Loucy (cell line): Measurements from ENCODE around the gene TTC32.

Experiments used
- H2AFZ ChIP-seq: fragments of 200-600 bp; sonication (generic); 2 replicates; pipeline ENCODE4 v1.6.0; 2016; ENCODE audit warnings: antibody characterized with exemption, mild to moderate bottlenecking, low read length, moderate library complexity
- H3F3A ChIP-seq: fragments of 200-600 bp; 2 replicates; pipeline ENCODE4 v1.6.0; 2016; ENCODE audit warnings: antibody characterized with exemption, low read depth, mild to moderate bottlenecking
- H3K27me3 ChIP-seq: fragments of 200-600 bp; sonication (generic); 2 replicates; pipeline ENCODE4 v1.6.1; 2014; ENCODE audit warnings: low read length, mild to moderate bottlenecking; ENCODE audit not compliant: insufficient read depth, poor library complexity, severe bottlenecking
- H3K36me3 ChIP-seq: fragments of 200-600 bp; sonication (generic); 2 replicates; pipeline ENCODE4 v1.6.1; 2016; ENCODE audit warnings: low read length; ENCODE audit not compliant: insufficient read depth
- H3K4me1 ChIP-seq: fragments of 200-600 bp; sonication (generic); 2 replicates; pipeline ENCODE4 v1.5.1; 2014; ENCODE audit warnings: low read length, mild to moderate bottlenecking; ENCODE audit not compliant: insufficient read depth, poor library complexity, severe bottlenecking
- H3K4me2 ChIP-seq: fragments of 200-600 bp; sonication (generic); 2 replicates; pipeline ENCODE4 v1.6.0; 2014; ENCODE audit warnings: antibody characterized with exemption, low read length, low read depth, mild to moderate bottlenecking; ENCODE audit not compliant: poor library complexity, severe bottlenecking
- H3K4me3 ChIP-seq: fragments of 200-600 bp; sonication (generic); 2 replicates; pipeline ENCODE4 v1.5.1; 2014; ENCODE audit warnings: low read length, mild to moderate bottlenecking, mixed read lengths; ENCODE audit not compliant: poor library complexity, severe bottlenecking
- H3K79me2 ChIP-seq: fragments of 200-600 bp; sonication (generic); 2 replicates; pipeline ENCODE4 v1.6.1; 2014; ENCODE audit warnings: low read length; ENCODE audit not compliant: insufficient read depth
- H3K9ac ChIP-seq: fragments of 200-600 bp; sonication (generic); 2 replicates; pipeline ENCODE4 v1.6.0; 2014; ENCODE audit warnings: mild to moderate bottlenecking, low read depth, low read length, moderate library complexity; ENCODE audit not compliant: poor library complexity, severe bottlenecking
- H3K9me2 ChIP-seq: fragments of 200-600 bp; sonication (generic); replicated peaks from 2 replicates; pipeline ENCODE4 v1.6.1; 2016; ENCODE audit warnings: low read depth, low read length, mixed read lengths
- H3K9me3 ChIP-seq: fragments of 200-600 bp; sonication (generic); 2 replicates; pipeline ENCODE4 v1.6.1; 2014; ENCODE audit warnings: mild to moderate bottlenecking, antibody characterized with exemption, low read length, low read depth; ENCODE audit not compliant: insufficient read depth
- H4K20me1 ChIP-seq: fragments of 200-600 bp; sonication (generic); 2 replicates; pipeline ENCODE4 v1.6.0; 2014; ENCODE audit warnings: antibody characterized with exemption, low read length, mild to moderate bottlenecking; ENCODE audit not compliant: insufficient read depth, poor library complexity, severe bottlenecking
- CTCF ChIP-seq: fragments of 200-600 bp; sonication (generic); conservative IDR thresholded peaks from 2 replicates; pipeline ENCODE4 v1.5.1; 2014; ENCODE audit warnings: mild to moderate bottlenecking, antibody characterized with exemption, low read length
- EZH2phosphoT487 ChIP-seq: fragments of 200-600 bp; IDR thresholded peaks from 2 replicates; pipeline ENCODE4 v1.6.1; 2018; ENCODE audit warnings: antibody characterized with exemption, mild to moderate bottlenecking, moderate library complexity, borderline replicate concordance

Gene TTC32

DNA sequence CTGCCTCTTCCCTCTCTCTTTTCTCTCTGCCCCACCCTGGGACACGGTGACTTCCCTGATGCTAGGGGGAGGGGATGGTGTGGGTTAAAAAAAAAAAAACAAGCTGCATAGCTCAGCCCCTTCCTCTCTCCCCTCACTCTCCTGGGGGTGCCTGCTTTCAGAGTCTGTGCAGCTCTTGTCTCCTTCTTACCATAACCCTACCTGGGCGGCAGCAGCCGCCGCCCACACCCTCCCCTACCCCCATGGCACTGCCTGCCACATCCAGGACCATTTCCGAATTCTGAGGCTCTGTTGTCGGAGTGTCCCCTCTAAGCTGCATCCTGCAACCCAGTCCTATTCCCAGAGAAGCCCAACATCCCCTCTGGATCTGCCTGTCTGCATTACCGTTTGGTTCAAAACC, 16.0 kb downstream of the TTC32 start:
- H4K20me1 ChIP-seq: no peaks in the 10 kb centered on the region
- no peaks in the 10 kb centered on the region for H3K36me3 ChIP-seq
- no peaks in the 10 kb centered on the region for H3K9me3 ChIP-seq
- TF ChIP-seq EZH2phosphoT487: no peak
- TF ChIP-seq CTCF: no peak
- no peaks in the 10 kb centered on the region for H3F3A ChIP-seq
- H2AFZ ChIP-seq: no peak overlapping the region
- no peak overlapping the region for H3K9ac ChIP-seq
- no peaks in the 10 kb centered on the region for H3K4me1 ChIP-seq
- no peak overlapping the region for H3K4me3 ChIP-seq
- no peaks in the 10 kb centered on the region for H3K27me3 ChIP-seq
- H3K4me2 ChIP-seq: no peak overlapping the region
- H3K9me2 ChIP-seq: no peaks in the 10 kb centered on the region
- H3K79me2 ChIP-seq: no peaks in the 10 kb centered on the region

DNA sequence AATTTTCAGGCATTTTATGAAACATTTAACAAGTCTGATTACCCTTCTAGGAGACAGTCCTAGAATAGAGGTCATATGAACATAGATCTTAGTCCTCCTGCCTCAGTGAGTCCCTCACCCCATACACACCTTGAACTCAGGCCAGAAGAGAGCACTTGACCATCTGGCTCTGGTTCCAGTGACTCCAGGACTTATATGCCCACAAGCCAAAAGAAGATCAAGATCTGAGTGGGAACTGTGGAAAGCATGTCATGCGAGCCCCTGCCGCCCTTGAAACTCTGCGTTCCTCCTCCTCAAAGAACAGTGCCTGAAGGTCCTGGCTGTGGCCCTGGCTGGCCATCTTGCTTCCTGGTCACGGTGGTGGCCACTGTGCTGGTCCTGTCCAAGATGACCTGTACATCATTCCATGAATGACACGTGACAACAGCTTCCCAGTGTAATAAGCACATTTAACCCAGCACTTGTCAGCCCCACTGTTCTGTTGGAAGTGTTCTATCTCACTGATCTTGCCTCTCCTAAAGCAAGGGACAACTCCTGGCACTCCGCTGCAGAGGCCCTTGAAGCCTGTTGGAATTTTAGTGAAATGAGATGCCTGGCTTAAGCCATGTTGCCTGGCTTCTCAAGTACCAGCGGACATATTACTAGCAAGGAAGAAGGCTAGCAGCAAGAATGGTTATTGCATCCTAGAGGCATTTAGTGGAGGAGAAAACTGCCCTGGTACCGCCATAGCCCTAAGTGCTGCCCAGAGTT, 17.6 kb downstream of the TTC32 start:
- Histone ChIP-seq H2AFZ (no peak overlapping the region), H3F3A (no peaks in the 10 kb centered on the region), H3K79me2 (no peaks in the 10 kb centered on the region), H3K9ac (no peak overlapping the region), H3K4me3 (no peak overlapping the region), H3K27me3 (no peaks in the 10 kb centered on the region), H3K4me1 (no peaks in the 10 kb centered on the region), H3K36me3 (no peaks in the 10 kb centered on the region), H4K20me1 (no peaks in the 10 kb centered on the region), H3K4me2 (no peak overlapping the region), H3K9me3 (no peaks in the 10 kb centered on the region), H3K9me2 (no peaks in the 10 kb centered on the region)
- no peak for TF ChIP-seq CTCF

DNA sequence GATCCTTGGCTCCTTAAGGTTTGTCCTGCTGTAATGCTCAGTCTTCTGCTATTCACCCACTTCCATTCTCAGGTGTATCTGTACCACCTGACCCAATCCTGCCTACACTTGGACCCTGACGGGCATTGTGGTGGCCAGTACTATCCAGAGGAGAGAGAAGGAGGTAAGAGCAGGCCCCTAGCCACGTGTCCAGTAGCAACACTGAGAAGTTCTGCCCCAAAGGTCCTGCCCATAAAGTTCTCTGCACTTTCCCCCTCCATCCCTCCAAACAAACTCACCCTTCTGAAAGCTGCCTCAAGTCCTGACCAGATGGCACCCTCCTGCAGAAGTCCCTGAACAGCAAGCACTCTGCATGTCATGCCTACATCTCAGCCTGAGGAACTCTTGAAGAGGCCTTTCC, 18.3 kb downstream of the TTC32 start:
- no peaks in the 10 kb centered on the region for H3K36me3 ChIP-seq
- no peaks in the 10 kb centered on the region for H3K27me3 ChIP-seq
- H2AFZ ChIP-seq: no peak overlapping the region
- no peak overlapping the region for H3K9ac ChIP-seq
- no peaks in the 10 kb centered on the region for H3K4me1 ChIP-seq
- TF ChIP-seq EZH2phosphoT487 (no peak), CTCF (no peak)
- no peaks in the 10 kb centered on the region for H3K9me2 ChIP-seq
- no peak overlapping the region for H3K4me3 ChIP-seq
- H3K79me2 ChIP-seq: no peaks in the 10 kb centered on the region
- H3F3A ChIP-seq: no peaks in the 10 kb centered on the region
- no peaks in the 10 kb centered on the region for H3K9me3 ChIP-seq
- H4K20me1 ChIP-seq: no peaks in the 10 kb centered on the region
- no peak overlapping the region for H3K4me2 ChIP-seq
